Skeletal muscle tissue (tissue), 4 donors: Measurements from ENCODE around the gene PLCB4. TPM values are rescaled to one million over a fixed set of nuclear protein-coding genes. Genes with fewer than 3 reads are reported as not detected.

Experiments
- H3K27ac ChIP-seq: one replicate; pipeline ENCODE4 v1.7.0; 2013; ENCODE audit warnings: mild to moderate bottlenecking, low read depth, low read length, inconsistent platforms
- H3K27me3 ChIP-seq, 3 donors: one replicate each; pipeline ENCODE4 v1.7.0; 2013; ENCODE audit warnings: low read length in 3 of 3; ENCODE audit not compliant: control insufficient read depth in 3 of 3, insufficient read depth in 3 of 3
- H3K36me3 ChIP-seq, 3 donors: one replicate each; pipeline ENCODE4 v1.7.0; 2013; ENCODE audit warnings: low read length in 3 of 3; ENCODE audit not compliant: control insufficient read depth in 3 of 3, insufficient read depth in 3 of 3
- H3K4me1 ChIP-seq, 3 donors: one replicate each; pipeline ENCODE4 v1.7.0; 2013; ENCODE audit warnings: low read length in 3 of 3, mild to moderate bottlenecking in 3 of 3; ENCODE audit not compliant: control insufficient read depth in 3 of 3, insufficient read depth in 3 of 3
- H3K4me3 ChIP-seq, 3 donors: one replicate each; pipeline ENCODE4 v1.7.0; 2013; ENCODE audit warnings: low read length in 3 of 3
- H3K9ac ChIP-seq, 3 donors: one replicate each; pipeline ENCODE4 v1.7.0; 2013; ENCODE audit warnings: low read length in 3 of 3, mild to moderate bottlenecking in 3 of 3, moderate library complexity in 2 of 3, low read depth in 1 of 3
- H3K9me3 ChIP-seq, 3 donors: one replicate each; pipeline ENCODE4 v1.7.0; 2013; ENCODE audit warnings: low read length in 3 of 3; ENCODE audit not compliant: control insufficient read depth in 3 of 3
- total RNA-seq: library from RNA; depleted of rRNA; stranded (reverse); fragments of >200 nt; gene quantifications from one replicate; pipeline ENCODE4 v1.2.3, GENCODE V29; 2014
- donor health status: Osteomylitis.

PLCB4 gene
- total RNA-seq, 1 donor from 2014 or later, result 6.3 TPM

GRCh38 chr20:9200620-9201019 lies 131.7 kb downstream of the PLCB4 start:
- no peak overlapping the region for H3K4me3 ChIP-seq
- H3K9me3 ChIP-seq, result no peaks in the 10 kb centered on the region
- no peaks in the 10 kb centered on the region for H3K27me3 ChIP-seq
- no peak overlapping the region for H3K9ac ChIP-seq
- no peaks in the 10 kb centered on the region for H3K36me3 ChIP-seq
- no peak overlapping the region for H3K27ac ChIP-seq
- H3K4me1 ChIP-seq, result no peaks in the 10 kb centered on the region

- Histone ChIP-seq H3K27ac (no peak overlapping the region), H3K27me3 (no peaks in the 10 kb centered on the region), H3K36me3 (no peaks in the 10 kb centered on the region), H3K9me3 (no peaks in the 10 kb centered on the region), H3K4me3 (no peak overlapping the region), H3K4me1 (no peaks in the 10 kb centered on the region), H3K9ac (no peak overlapping the region)
Measured at GRCh38 chr20:9202420-9203080, 133.7 kb downstream of the PLCB4 start.

GRCh38 chr20:9203081-9203447 lies 134.2 kb downstream of the PLCB4 start:
- no peaks in the 10 kb centered on the region for H3K9me3 ChIP-seq
- no peaks in the 10 kb centered on the region for H3K27me3 ChIP-seq
- H3K9ac ChIP-seq, result no peak overlapping the region
- no peak overlapping the region for H3K27ac ChIP-seq
- H3K4me1 ChIP-seq, result no peaks in the 10 kb centered on the region
- H3K4me3 ChIP-seq, result no peak overlapping the region
- H3K36me3 ChIP-seq, result no peaks in the 10 kb centered on the region

GRCh38 chr20:9204979-9205378 lies 136.1 kb downstream of the PLCB4 start:
- Histone ChIP-seq H3K36me3 (no peaks in the 10 kb centered on the region), H3K27ac (no peak overlapping the region), H3K4me3 (no peak overlapping the region), H3K9me3 (no peaks in the 10 kb centered on the region), H3K4me1 (no peaks in the 10 kb centered on the region), H3K27me3 (no peaks in the 10 kb centered on the region), H3K9ac (no peak overlapping the region)

- Histone ChIP-seq H3K27ac (no peak overlapping the region), H3K9ac (no peak overlapping the region), H3K4me1 (no peaks in the 10 kb centered on the region), H3K27me3 (no peaks in the 10 kb centered on the region), H3K9me3 (no peaks in the 10 kb centered on the region), H3K4me3 (no peak overlapping the region), H3K36me3 (no peaks in the 10 kb centered on the region)
Measured at GRCh38 chr20:9206486-9206885, 137.6 kb downstream of the PLCB4 start.

- no peaks in the 10 kb centered on the region for H3K27me3 ChIP-seq
- H3K4me3 ChIP-seq, result no peak overlapping the region
- no peaks in the 10 kb centered on the region for H3K4me1 ChIP-seq
- H3K9ac ChIP-seq, result no peak overlapping the region
- no peaks in the 10 kb centered on the region for H3K9me3 ChIP-seq
- no peak overlapping the region for H3K27ac ChIP-seq
- no peaks in the 10 kb centered on the region for H3K36me3 ChIP-seq
Measured at GRCh38 chr20:9207253-9207652, 138.4 kb downstream of the PLCB4 start.

GRCh38 chr20:9210356-9210755 lies 141.5 kb downstream of the PLCB4 start:
- Histone ChIP-seq H3K4me3 (no peak overlapping the region), H3K4me1 (no peaks in the 10 kb centered on the region), H3K27me3 (no peaks in the 10 kb centered on the region)

GRCh38 chr20:9211016-9211760 lies 142.3 kb downstream of the PLCB4 start:
- H3K27me3 ChIP-seq, result no peaks in the 10 kb centered on the region
- H3K4me3 ChIP-seq, result no peak overlapping the region
- H3K9ac ChIP-seq, result no peak overlapping the region
- H3K27ac ChIP-seq, result no peak overlapping the region
- H3K4me1 ChIP-seq, result no peaks in the 10 kb centered on the region
- H3K36me3 ChIP-seq, result no peaks in the 10 kb centered on the region
- H3K9me3 ChIP-seq, result no peaks in the 10 kb centered on the region

More at GRCh38 chr20:9210356-9210755, 141.5 kb downstream of the PLCB4 start:
- Histone ChIP-seq H3K36me3 (no peaks in the 10 kb centered on the region), H3K9me3 (no peaks in the 10 kb centered on the region), H3K9ac (no peak overlapping the region), H3K27ac (no peak overlapping the region)

- no peaks in the 10 kb centered on the region for H3K27me3 ChIP-seq
- H3K9me3 ChIP-seq, result no peaks in the 10 kb centered on the region
- no peaks in the 10 kb centered on the region for H3K36me3 ChIP-seq
- H3K4me3 ChIP-seq, result no peak overlapping the region
- no peak overlapping the region for H3K27ac ChIP-seq
- H3K9ac ChIP-seq, result no peak overlapping the region
- no peaks in the 10 kb centered on the region for H3K4me1 ChIP-seq
Measured at GRCh38 chr20:9212735-9213134, 143.8 kb downstream of the PLCB4 start.

GRCh38 chr20:9214685-9215084 lies 145.8 kb downstream of the PLCB4 start:
- Histone ChIP-seq H3K9me3 (no peaks in the 10 kb centered on the region), H3K4me3 (no peak overlapping the region), H3K9ac (no peak overlapping the region), H3K27me3 (no peaks in the 10 kb centered on the region), H3K36me3 (no peaks in the 10 kb centered on the region), H3K27ac (no peak overlapping the region), H3K4me1 (peaks cover 0 to 5% (median 2%) of the 10 kb centered on the region in 3 donors)
